NCI-H187 (cell line): Measurements from ENCODE around the gene PRDM5.
"Not testable (repeated sequence)": the region's sequence is repeated elsewhere in the genome, so short reads cannot be mapped to it uniquely, and the experiment has no call there.

ENCODE experiments used
- DNase-seq, 2 experiments: peaks; one replicate each; lab custom pipeline; 2025; lab: John Stamatoyannopoulos, UW

Gene PRDM5

GRCh38 chr4:120703908-120704307, 218.6 kb downstream of the PRDM5 start:
- DNase-seq, result no peak

DNA sequence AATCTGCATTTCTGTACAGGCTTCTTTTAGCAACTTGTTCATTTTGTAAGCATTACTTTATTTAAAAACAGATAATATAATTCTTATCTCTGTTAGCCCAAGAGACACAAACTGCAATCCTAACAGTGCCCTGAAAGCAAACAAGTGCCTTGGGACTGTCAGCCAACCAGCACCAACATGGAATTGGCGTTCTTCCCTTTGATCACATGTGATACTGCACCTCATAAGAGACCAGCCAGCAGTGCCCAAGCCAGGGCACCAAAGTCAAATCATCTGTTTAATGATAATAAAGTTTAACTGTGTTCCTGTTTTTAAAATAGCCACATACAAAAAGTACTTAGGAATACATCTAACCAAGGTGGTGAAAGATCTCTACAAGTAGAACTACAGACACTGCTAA, 223.2 kb downstream of the PRDM5 start:
- DNase-seq, result no peak

DNA sequence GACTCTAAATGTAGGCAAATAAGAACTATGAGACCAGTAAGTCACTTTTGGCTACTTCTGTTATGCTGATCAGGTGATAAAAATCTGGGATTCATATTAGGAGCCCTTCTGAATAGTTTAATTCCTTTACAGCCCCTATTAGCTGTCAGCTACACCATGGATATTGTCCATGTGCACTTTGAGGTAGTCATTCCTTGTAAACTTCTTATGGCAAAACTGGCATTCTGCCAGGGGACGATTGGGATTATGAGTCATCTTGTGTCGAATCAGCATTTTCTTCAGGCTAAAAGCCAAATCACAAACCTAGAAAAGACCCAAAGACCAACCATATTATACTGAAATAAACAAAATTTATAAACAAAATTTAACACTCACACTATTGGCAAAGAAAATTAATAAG, 227.6 kb downstream of the PRDM5 start:
- no peak for DNase-seq

DNA sequence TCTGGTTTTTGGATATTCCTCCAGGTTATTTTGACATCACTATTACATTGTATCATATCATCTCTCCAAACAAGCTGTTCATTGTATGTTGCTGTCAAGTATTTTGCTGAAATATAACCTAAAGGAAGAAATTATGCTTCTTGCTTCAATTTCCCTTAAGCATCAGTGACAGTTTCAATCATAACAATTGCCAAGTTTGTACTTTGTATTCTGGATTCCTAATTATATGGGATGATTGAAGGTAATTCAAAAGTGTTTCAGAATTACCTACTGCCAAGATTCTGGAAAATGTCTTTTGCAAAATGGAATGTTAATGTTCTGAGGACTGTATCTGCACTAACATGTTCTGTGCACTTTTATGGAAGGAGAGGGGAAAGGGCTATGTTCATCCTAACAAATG, 228.7 kb downstream of the PRDM5 start:
- no peak for DNase-seq

- no peak for DNase-seq
Observed at GRCh38 chr4:120692964-120693363, 229.6 kb downstream of the PRDM5 start.

DNA sequence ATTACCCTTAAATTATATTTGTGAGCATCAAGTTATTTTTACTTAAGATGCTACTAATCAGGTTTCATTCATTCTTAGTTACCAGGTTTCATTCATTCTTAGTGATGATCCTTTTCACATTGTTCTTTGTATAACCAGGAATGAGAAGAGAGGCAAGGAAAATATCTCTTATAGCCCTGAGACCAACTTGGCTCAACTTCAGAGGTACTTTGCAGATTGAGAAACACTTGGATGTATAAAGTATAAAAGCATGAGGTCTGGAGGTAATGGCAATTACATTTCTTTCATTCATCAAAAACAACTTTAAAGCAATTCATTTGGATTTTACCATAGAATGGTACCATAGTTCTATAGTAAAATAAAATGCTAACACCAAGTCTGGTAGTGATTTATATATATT, 231.0 kb downstream of the PRDM5 start:
- no peak for DNase-seq

DNA sequence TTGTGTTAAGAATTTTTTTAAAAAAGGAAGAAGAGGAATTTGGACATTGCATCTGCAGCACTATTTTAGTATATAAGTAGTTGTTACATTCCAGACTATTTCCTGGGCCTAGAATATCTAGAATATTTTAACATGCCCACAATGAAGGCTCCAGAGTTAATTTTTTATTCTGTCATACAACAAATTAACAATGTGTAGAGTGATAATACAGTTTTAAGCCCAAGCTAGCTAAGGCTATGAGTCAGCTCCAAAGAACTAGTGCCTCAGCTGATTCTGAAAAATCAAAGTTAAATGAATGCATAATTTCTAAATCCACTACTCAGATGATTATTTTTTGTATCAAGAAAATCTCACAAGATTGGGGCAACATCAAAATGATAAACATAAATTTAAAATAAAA, 231.4 kb downstream of the PRDM5 start:
- no peak for DNase-seq

DNA sequence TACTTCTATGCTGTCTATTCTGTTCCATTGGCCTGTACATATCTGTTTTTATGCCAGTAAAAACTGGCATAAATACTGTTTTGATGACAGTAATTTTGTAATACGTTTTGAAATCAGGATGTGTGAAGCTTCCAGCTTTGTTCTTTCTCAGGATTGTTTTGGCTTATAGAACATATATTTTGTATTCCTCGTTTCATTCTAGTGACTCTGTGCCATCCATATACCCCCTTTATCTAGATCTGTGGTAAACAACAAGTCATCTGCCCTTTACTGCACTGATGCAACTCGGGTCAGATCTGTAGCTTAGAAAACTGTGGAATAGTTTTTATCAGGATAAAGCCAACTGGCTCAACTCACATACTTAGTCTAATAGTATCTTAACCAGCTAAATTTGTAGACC, 233.7 kb downstream of the PRDM5 start:
- no peak for DNase-seq

DNA sequence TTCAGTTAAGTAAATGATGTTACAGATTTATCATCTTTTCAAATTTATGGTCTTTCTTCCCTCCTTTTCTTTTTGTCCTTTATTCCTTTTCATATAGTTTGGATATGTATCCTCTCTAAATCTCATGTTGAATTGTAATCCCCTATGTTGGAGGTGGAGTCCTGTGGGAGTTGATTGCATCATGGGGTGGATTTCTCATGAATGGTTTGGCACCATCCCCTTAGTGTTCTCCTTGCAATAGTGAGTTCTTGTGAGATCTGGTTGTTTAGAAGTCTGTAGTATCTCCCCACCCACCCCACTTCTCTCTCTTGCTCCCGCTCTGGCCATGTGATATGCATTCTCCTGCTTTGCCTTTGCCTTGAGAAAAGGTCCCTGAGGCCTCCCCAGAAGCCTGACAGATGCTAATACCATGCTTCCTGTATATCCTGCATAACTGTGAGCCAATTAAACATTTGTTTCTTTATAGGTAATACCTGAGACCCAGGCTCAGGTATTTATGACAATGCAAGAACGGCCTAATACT, 236.7 kb downstream of the PRDM5 start:
- no peak for DNase-seq

GRCh38 chr4:120683897-120684540, 238.5 kb downstream of the PRDM5 start:
- no peak for DNase-seq

DNA sequence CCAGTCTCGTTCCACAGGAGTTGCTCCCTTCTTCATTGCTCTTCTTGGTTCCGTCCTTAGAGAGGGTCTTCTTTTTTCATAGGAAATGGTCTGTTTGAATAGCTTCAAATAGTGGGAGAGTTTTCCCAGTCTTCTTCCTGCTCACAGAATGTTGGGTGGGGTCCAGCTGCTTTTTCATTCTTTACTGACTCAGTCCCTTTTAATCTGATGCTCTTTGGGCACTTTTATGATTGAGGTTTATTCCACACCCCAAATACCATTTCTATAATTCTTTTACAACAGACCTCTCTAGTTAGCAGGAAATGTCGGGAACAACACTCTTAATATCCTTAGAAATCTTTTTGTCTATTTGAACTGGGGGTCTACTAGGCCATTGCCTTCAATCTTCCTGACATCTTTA, 239.5 kb downstream of the PRDM5 start:
- DNase-seq, result no peak

DNA sequence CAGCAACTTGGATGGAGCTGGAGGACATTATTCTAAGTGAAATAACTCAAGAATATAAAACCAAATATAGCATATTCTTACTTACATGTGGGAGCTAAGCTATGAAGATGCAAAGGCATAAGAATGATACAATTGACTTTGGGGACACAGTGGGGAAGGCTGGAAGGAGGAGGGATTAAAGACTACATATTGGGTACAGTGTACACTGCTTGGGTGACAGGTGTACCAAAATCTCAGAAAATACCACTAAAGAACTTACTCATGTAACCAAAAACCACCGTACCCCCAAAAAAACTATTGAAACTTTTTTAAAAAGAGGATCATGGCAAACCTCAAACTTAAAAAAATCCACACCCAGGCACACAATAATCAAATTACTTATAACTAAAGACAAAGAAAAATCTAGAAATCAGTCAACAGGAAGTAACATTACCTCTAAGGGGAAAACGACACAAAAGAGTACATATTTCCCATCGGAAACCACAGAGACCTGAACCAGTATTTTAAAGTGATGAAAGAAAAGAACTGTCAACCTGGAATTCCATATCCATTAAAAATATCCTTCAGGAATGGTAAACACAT, 241.8 kb downstream of the PRDM5 start:
- no peak for DNase-seq

DNA sequence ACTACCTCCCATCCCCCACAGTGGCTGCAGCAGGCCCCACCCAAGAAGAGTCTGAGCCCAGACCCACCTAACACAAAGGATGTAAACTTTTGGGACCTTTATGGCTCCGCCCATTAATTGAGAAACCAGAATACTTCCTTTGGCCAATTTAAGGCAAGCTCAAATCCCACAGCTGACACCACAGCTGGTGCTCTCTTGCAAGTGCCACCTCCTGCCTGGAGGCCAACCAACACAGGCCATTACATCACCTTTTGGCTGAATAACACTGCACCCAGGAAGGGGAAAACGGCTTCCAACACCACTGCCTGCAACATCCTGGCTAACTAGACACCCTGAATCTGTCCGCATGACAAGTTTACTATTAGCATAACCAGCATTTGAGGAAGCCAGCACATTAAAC, 248.8 kb downstream of the PRDM5 start:
- no peak for DNase-seq

DNA sequence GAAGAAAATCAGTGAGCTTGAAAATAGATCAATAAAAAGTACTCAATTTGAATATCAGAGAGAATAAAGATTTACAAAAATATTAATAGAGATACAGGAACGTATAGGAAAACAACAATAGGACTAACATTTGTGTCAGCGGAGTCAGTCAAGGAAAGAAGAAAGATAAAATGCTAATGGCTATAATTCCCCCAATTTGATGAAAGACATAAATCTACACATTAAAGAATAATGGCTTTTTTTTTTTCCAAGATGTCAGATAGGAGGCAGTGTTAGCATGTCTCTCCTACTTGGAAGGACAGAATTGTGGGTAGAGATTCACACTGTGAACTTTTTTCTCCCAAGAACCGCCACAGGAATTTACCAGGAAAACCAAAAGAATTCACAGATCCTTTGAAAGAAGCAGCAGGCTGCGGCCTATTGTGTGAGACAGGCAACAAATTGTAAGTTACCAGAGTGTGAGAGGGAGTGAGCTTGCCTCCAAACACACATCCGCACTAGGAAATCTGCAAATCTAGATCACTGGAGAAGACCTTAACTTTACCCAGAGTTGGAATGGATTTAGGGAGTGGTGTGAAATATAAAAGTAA, 249.9 kb downstream of the PRDM5 start:
- DNase-seq, result no peak

DNA sequence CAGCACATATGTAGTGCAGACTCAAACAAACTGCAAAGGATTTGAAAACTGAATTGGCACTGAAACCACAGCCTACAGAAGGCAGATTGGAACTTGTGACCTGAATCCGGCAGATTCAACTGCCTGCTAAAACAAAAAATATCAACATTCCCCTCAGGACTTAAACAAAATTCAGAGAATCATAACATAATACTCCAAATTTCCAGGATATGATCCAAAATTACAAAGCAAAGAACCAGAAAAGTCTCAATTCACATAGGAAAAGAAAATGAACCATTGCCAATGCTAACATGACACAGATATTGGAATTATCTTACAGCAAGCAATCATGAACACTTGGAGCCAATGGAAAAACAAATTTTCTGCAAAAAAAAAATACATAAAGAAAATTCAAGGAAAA, 250.4 kb downstream of the PRDM5 start:
- no peak for DNase-seq

GRCh38 chr4:120671538-120671937, 251.0 kb downstream of the PRDM5 start:
- DNase-seq, result no peak

DNA sequence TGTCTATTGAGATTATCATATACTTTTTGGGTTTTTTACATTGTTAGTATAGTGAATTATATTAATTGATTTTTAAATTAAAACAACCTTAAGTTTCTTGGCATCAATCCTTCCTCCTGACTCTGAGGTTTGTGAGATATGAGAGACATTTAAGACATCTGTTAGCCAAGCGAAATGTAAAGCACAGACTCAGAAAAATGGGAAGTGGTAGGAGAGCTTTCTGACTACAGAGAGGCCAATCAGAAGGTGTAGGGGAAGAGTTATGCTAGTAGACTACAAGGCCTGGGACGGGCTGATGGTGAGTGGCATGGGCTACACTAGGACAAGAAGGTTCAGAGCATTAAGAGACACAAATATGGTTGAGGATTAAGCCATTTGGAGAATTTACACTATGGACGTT, 255.4 kb downstream of the PRDM5 start:
- no peak for DNase-seq

DNA sequence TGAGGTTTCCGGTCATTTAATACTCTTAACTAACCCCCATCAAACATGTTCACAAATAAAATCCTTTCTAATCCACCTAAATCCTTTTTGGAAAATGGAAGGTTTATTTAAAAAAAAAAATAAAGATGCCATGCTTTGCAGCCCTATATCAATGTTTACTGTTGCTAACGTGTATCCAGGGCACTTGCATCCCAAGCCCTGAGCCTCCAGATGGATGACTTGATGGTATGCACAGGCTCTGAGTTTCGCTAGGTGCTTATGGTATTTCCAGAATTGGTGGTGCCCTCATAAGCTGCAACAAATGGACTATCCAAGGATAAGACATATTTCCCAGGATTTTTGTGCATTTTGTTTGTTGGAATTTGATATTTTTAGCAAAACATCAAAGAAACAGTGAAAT, 257.7 kb downstream of the PRDM5 start:
- no peak for DNase-seq

DNA sequence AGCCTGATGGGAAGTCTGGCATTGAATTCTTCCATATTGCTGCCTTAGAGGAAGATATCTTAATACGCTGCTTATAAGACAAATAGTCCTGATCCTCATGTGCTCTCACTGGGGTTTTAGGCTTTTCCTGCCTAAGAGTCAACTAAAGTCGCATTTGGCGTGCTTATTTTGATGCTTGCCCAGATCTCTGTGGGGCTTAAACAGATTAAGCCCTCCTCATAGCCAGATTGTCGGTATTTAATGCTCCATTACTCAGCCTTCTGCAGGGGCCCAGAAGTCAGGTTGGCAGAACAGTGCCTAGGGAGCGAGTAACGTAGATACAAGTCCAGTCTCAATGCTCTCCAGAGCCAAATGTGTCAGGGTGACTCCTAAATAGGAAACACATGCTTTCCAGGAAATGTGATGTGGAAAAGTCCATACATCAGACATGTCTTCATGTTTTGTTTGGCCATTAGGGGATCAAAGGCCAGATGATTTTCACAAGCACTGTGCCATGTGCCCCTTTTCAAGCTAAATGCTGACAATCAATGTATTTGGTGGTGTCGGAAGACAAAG, 262.8 kb downstream of the PRDM5 start:
- DNase-seq, result no peak

DNA sequence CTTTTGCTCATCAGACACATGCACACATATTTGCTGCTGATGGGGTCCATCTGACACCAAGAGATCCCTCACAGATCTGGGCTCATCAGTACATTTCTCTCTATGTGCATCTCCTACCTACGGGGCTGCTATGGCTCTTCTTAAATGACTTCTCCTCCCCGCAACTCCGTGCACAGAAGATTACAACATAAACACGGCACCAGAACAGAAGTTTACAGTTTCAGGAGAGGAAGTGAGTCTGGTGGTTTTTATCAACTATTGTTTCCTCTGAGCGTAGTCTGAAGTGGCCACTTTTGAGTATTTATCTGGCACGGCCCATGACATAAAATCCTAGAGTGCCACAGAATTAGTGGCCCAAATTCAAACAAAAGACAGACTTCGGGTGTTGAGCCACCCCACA, 263.8 kb downstream of the PRDM5 start:
- no peak for DNase-seq

- DNase-seq, result no peak
Observed at GRCh38 chr4:120653804-120654573, 268.5 kb downstream of the PRDM5 start.

DNA sequence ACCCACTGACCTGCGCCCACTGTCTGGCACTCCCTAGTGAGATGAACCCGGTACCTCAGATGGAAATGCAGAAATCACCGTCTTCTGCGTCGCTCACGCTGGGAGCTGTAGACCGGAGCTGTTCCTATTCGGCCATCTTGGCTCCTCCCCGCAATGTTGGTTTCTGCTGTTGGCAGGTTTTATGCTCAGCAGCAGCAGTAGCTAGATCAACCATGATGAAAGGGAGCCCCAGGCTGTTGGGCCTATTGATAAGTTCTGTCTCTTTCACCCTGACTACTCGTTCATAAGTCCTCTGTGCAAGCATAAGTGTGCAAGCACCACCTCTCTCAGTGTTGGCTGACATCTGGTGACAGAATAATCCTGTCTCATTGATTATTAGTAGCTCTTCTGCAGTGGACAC, 274.2 kb downstream of the PRDM5 start:
- not testable (repeated sequence) for DNase-seq
